GM21528 (cell line): ENCODE measurements around the gene CDC16.
"Not testable (repeated sequence)": the region's sequence is repeated elsewhere in the genome, so short reads cannot be mapped to it uniquely, and the experiment has no call there.

Source experiments
- ATAC-seq: cut with Tn5 transposase; IDR thresholded peaks from one replicate; pipeline ENCODE4 v1.9.1; 2021; ENCODE audit warnings: mild to moderate bottlenecking, moderate library complexity; ENCODE audit not compliant: unreplicated experiment, low FRiP score

Gene CDC16

DNA sequence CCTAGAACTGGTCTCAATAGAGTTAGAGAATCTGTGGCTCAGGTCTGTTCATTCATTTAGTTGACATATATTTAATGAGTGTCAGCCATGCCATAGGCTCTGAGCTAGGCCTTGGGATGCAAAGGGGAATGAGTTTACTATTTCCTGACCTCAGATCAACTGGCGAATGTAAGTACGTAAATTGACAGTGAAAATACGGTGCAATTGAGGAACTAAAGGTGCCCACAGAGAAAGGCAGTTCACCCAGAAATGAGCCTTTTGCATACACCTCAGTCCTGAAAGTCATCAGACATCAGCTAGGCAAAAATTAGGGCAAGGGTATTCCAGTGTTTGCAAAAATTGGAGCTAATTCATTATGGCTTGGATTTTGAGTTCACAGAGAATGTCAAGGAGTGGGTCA, 26.1 kb downstream of the CDC16 start:
- no peak for ATAC-seq

DNA sequence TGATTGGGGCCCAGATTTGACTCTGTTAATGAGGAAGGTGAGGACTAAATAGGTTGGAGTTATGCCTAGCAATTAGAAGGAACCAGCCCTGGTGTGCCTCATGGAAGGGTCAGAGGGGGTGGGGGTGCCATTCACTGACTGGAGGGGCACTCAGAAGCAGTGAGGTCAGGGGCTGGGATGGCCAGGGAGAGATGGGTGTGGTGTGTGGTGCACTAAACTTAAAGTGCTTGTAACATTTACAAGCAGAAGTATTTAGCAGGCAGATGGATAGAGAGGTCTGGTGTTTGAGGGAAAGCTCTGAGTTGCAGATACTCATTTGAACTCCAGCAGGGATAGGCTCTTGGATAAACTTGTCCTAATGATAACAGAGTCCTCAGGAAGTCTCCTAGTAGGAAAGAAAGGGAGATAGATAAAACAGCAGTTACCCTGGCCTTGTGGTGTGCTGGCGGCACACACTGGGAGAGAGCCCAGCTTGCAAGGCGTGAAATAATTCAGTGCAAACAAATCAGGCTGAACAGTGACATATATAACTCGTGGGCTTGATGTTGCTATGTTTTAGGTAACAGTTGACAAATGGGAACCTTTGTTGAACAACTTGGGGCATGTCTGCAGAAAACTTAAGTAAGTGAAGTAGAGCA, 26.8 kb downstream of the CDC16 start:
- no peak for ATAC-seq

GRCh38 chr13:114263578-114263977, 28.9 kb downstream of the CDC16 start:
- ATAC-seq, result peak; percentile 46

DNA sequence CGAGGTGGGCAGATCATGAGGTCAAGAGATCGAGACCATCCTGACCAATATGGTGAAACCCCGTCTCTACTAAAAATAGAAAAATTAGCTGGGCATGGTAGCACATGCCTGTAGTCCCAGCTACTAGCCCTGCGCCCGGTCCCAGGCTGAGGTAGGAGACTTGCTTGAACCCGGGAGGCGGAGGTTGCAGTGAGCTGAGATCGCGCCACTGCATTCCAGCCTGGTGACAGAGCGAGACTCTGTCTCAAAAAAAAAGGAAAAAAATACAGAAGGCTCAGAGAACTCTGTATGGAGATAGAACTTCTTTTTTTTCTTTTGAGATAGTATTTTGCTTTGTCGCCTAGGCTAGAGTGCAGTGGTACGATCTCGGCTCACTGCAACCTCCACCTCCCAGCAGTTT, 29.6 kb downstream of the CDC16 start:
- not testable (repeated sequence) for ATAC-seq

- no peak for ATAC-seq
Observed at GRCh38 chr13:114264886-114265611, 30.4 kb downstream of the CDC16 start.

GRCh38 chr13:114266241-114266640, 31.5 kb downstream of the CDC16 start:
- ATAC-seq, result no peak

- ATAC-seq, result no peak
Observed at GRCh38 chr13:114268344-114269280, 33.9 kb downstream of the CDC16 start.

DNA sequence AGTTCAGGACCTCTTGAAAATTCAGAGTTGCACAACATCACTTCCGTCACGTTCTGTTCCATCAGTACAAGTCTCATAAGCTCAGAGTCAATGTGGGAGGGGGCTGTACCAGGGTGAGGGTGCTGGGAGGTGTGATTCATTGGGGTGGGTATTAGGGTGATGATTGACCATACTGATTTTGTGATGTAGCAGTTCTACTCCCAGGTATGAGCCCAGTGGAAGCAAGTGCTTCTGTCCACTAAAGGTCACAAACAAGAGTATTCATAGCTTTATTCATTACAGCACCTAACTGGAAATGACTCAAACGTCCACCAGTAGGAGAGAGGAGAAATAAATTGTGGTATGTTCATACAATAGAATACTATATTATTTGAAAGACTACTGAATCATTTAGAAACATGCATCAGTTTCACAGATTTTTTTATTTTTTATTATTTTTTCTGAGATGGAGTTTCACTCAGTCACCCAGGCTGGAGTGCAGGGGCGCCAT, 34.6 kb downstream of the CDC16 start:
- no peak for ATAC-seq

DNA sequence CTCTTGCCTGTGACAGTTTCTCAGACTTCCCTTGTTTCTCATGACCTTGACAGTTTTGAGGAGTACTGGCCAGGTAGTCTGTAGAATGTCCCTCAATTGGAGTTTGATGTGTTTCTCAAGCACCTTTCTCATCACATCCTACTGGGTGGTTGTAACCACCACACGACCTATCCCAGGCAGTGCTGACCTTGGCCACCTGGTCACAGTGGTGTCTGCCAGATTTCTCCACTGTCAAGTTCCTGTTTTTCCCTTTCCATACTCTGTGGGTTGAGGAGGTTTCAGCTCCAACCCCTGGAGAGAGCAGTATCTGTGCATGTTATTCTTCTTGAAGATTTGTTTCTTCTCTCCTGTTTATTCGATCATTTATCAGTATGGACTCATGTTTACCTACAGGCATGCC, 38.3 kb downstream of the CDC16 start:
- ATAC-seq, result no peak

DNA sequence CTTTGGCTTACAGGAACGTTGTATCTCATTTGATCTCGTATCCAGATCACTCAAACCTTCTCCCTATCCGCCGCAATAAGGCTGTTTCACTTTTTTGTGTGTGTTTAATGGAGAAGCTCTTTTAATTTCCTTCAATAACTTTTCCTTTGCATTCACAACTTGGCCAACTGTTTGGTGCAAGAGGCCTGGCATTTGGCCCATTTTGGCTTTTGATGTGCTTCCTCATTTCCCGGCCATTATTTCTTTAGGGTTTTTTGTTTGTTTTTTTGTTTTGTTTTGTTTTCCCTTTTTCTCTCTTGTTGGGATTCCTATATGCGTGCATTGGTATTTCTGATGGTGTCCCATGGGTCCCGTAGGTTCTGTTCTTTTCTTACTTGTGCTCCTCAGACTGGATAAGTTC, 40.6 kb downstream of the CDC16 start:
- no peak for ATAC-seq

DNA sequence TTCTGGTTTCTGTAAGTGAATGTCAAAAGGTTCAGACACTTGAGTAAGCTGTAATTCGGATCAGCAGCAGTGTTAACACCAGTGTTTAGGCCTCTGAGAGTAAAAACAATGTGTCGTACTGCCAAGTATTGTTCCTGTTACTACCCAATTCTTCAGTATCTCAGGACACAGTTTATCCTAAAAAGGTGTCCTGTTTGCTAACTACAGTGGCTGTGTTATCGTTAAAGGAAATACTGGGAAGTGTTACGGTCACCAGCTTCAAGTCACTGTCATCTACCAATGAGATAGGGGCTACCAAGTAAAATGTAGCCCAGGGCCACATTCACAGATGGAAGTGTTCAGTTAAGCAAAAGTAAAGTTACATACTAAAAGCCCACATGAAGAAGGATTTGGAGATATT, 44.4 kb downstream of the CDC16 start:
- no peak for ATAC-seq

DNA sequence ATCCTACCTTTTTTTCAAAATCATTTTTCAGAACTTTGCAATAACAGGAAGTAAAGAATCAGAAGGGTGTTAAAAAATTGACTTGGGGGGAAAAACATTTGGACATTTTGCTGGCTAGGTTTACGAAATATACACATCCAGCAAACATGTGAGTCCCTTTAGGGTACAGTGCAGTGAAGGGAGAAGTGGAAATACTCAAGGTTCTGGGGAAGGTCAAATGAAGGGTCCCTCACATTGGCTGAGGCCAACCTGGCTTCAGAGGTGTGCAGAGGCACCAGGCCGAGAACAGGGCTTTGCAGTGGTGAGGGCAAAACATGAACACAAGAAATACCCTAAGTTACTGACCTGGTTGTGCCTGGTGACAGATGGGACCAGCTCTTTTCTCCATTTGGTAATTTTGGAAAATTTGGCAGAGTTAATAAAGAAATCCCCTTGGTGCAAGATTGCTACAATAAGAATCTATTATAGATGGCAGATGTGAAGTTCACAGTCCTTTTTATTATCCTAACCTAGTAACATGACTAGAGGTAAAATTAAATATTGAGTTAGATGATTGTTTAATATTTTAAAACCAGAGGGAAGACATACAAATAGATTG, 45.2 kb downstream of the CDC16 start:
- no peak for ATAC-seq

GRCh38 chr13:114281351-114282040, 46.8 kb downstream of the CDC16 start, which contains the start of gene UPF3A:
TSS of gene UPF3A (plus strand) at chr13:114281601. CDS start at chr13:114281640, 39 bp downstream.
- peak; percentile 74 for ATAC-seq

DNA sequence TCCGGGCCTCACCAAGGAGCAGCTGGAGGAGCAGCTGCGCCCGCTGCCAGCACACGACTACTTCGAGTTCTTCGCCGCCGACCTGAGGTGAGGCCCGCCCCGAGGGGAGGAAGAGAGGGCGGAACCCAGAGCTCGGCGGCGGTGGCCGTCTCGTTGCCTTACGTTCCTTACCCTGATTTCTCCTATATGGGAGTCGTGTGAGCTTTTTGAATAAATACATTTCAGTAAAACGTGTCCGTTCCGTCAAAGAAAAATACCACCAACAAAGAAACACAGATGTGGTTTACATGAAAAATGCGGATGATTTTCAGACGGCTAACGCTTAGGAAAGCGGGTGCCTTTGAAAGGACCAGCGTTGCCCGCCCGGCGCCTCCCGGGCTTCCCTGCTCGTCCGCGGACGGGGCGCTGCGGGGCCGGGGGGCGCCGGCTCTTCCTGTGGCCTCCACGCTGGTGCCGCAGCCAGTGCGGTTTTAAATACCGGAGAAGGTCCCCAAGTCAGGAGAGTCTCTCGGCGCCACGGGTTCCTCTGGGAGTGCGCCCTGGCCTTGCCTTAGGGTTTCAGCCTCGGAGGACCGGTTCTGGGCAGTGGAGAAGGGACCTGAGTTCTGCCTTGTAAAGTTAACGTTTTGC, 47.5 kb downstream of the CDC16 start:
- ATAC-seq, result peak; percentile 62

- ATAC-seq, result no peak
Observed at GRCh38 chr13:114283576-114283975, 48.9 kb downstream of the CDC16 start.

GRCh38 chr13:114284680-114285079, 50.0 kb downstream of the CDC16 start:
- ATAC-seq, result no peak

DNA sequence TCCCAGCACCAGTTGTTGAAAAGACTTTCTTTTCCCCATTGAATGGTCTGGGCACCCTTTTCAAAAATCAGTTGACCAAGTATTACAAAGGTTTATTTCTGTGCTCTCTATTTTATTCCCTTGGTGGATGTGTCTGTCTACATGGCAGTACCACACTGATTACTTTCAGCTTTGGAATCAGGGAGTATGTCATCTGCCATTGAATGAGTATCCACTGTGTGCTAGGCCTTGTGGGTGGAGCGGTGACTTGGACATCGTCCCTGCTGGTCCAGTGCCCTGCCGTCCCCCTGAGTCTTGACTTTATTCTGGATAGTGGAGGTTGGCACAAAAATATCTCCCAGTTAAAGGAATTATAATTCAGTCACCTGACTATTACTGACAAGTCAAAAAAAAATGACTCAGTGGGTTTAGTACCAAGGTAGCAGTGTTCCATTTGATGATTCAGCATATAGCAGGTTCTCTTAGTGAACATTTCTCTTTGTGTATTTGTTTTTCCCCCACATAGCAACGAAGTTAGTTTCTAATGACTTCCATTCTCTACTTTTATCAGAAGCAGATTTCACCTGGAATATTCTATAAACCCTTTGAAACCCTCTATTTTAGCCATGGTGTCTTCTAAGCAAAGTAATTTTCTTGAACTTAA, 50.6 kb downstream of the CDC16 start:
- no peak for ATAC-seq

GRCh38 chr13:114286808-114287207, 52.1 kb downstream of the CDC16 start:
- ATAC-seq, result no peak

DNA sequence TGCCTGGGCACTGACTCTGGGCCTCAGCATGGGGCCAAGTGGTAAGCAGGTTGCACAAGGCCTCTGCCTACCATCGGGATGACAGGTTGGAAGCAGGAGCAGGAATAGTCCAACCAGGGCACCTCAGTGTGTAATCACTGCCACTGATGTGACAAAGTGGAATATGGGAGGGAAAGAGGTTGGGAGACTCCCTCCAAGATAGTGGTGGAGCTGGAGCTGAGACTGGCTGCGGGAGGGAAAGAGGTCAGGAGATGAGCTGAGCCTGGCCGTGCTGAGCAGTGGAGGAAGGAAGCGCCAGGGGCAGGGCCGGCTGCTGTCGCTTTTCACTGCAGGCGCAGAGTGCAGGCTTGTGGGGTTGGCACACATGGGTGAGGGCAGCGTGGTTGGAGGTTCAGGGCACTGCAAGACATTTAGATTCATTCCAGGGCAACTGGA, 53.5 kb downstream of the CDC16 start:
- ATAC-seq, result no peak
